ENCODE data around the gene CST1.
"Not testable (repeated sequence)": the region's sequence is repeated elsewhere in the genome, so short reads cannot be mapped to it uniquely, and the experiment has no call there.

The CST1 gene, protein sequence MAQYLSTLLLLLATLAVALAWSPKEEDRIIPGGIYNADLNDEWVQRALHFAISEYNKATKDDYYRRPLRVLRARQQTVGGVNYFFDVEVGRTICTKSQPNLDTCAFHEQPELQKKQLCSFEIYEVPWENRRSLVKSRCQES

GRCh38 chr20:23750786-23751185 is at the start of gene CST1:
TSS of gene CST1 (minus strand) at chr20:23750935. CDS start at chr20:23750866, 69 bp downstream.
- in situ Hi-C loops (cut with MboI; ENCODE audit: low pct_unique_long_range_greater_than_20kb, low sequenced_read_pairs); DNase-seq: not testable (repeated sequence)

- peak; percentile 18 for DNase-seq
- in situ Hi-C loops (cut with MboI; ENCODE audit: low pct_unique_long_range_greater_than_20kb, low sequenced_read_pairs) = not testable (repeated sequence)
Measured at GRCh38 chr20:23799216-23799847, 48.6 kb upstream of the CST1 start.

GRCh38 chr20:23795526-23795925 is 44.8 kb upstream of the CST1 start:
- DNase-seq = no peak
- in situ Hi-C loops (cut with MboI; ENCODE audit: low pct_unique_long_range_greater_than_20kb, low sequenced_read_pairs) = no loop called here

DNA sequence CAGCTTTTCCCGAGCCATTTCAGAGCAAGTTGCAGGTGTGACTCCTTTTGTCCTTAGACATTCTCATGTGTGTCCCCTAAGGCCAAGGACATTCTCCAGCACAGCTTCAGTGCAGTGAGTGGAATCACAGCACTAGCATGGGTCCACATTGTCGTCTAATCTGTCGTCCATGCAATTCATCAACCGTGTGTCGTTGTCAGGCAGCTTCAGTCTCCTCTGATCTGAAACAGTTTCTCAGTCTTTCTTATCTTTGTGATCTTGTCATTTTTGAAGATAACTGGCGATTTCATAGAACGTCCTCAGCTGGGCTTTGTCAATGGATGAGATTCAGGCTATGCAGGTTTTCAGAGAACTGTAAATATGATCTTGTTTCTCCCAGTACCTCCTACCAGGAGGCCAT is 44.1 kb upstream of the CST1 start:
- DNase-seq = no peak
- in situ Hi-C loops (cut with MboI; ENCODE audit: low pct_unique_long_range_greater_than_20kb, low sequenced_read_pairs) = no loop called here

- no peak for DNase-seq
- in situ Hi-C loops (cut with MboI; ENCODE audit: low pct_unique_long_range_greater_than_20kb, low sequenced_read_pairs) = no loop called here
Measured at GRCh38 chr20:23794065-23794464, 43.3 kb upstream of the CST1 start.

- in situ Hi-C loops (cut with MboI; ENCODE audit: low pct_unique_long_range_greater_than_20kb, low sequenced_read_pairs) = no loop called here
- DNase-seq = no peak
Measured at GRCh38 chr20:23783447-23783846, 32.7 kb upstream of the CST1 start.

DNA sequence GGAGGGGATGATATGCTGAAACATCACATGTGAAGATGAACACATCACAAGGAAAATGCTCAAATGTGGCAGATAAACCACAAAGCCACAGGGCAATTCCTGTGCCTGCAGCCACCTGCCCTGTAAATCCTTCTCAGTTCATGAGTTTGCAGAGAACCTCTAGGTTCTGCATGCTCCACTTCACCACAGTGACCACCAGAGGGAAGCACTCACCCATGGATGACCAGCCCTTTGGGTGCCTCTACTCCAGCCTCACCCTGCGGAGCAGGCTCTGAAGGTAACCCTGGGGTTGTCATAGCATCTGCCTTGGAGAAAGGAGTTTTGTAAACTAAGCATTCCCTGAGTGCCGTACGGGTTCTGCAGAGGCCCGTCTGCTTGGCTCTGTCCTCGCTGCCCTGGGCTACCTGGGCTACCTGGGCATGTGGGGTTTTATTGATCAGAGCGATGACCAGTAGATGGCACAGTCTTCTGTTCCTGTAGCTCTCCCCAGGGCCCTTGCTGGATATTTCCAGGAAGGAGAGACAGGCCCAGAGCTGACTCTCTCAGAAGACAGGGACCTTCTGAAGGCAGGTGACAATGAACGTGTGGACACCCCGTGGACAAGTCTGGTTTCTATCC is 31.7 kb upstream of the CST1 start:
- in situ Hi-C loops (cut with MboI; ENCODE audit: low pct_unique_long_range_greater_than_20kb, low sequenced_read_pairs) = no loop called here
- DNase-seq = peak; percentile 46

- in situ Hi-C loops (cut with MboI; ENCODE audit: low pct_unique_long_range_greater_than_20kb, low sequenced_read_pairs); DNase-seq: not testable (repeated sequence)
Measured at GRCh38 chr20:23778676-23779075, 27.9 kb upstream of the CST1 start.

DNA sequence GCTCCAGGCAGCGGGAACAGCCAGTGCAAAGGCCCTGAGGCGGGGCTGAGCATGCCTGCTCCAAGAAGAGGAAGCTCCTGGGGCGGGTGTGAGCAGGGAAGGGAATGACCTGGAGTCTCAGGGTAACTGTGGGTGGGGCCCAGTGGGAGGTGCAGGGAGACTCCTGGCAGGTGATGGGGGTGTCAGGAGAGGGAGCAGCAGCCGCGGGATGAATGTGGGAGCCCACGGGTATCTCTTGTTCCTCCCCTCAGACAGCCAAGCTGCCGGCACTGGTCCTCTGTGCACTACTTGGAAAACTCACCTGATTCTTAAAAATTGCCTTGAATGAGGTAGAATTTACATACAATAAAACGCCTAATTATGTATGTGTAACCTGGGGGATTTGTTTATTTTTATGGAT is 26.6 kb upstream of the CST1 start:
- in situ Hi-C loops (cut with MboI; ENCODE audit: low pct_unique_long_range_greater_than_20kb, low sequenced_read_pairs); DNase-seq: not testable (repeated sequence)

DNA sequence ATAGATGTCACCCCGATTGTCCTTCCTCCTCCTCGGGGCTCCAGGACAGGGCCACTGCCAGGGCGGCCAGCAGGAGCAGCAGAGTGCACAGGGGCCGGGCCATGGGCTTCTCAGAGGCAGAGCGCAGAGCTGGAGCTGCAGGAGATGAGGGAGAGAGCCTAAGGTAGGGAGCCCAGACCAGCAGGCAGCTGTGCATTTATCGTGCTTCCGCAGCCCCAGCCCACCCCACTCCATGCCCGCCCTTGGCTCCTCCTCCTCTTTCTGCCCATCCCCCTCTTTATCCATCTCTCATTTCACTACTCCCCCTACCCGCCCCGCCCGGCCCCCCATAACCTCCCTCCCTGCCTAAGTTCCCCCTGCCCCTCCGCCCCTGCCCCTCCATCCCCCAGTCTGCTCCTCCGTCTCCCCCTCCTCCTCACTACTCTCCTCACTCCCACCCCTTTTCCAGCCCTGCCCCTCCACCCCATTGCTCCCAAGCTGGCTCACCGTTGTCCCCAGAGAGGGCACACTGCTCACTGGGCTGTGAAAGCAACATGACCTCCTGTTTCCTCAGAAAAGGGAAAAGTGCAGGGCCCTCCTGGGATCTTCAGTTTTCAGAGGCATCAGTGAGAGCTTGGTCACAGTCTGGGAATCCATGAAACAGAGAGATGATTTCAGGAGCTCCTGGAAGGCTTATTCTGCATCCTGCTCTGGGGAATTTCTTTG is 25.5 kb upstream of the CST1 start:
- in situ Hi-C loops (cut with MboI; ENCODE audit: low pct_unique_long_range_greater_than_20kb, low sequenced_read_pairs) = no loop called here
- no peak for DNase-seq

- in situ Hi-C loops (cut with MboI; ENCODE audit: low pct_unique_long_range_greater_than_20kb, low sequenced_read_pairs) = no loop called here
- DNase-seq = no peak
Measured at GRCh38 chr20:23774081-23774480, 23.3 kb upstream of the CST1 start.

GRCh38 chr20:23773579-23773978 is 22.8 kb upstream of the CST1 start:
- no peak for DNase-seq
- in situ Hi-C loops (cut with MboI; ENCODE audit: low pct_unique_long_range_greater_than_20kb, low sequenced_read_pairs) = no loop called here

- in situ Hi-C loops (cut with MboI; ENCODE audit: low pct_unique_long_range_greater_than_20kb, low sequenced_read_pairs) = no loop called here
- no peak for DNase-seq
Measured at GRCh38 chr20:23773127-23773526, 22.4 kb upstream of the CST1 start.

DNA sequence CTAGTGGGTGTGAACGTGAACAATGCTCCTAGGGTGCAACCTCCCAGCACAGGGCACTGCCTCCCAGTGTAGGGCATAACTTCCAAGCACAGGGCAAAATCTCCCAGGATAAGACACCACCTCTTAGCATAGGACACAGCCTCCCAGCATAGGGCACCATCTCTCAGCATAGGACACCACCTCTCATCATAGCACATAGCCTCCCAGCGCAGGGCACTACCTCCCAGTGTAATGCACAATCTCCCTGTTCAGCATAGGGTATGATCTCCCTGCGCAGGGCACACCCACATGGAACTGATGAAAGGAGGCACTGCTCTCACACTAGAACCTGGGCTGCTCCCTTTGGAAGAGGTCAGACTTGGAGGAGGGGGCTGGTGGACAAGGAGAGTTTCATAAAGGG is 21.3 kb upstream of the CST1 start:
- DNase-seq = no peak
- in situ Hi-C loops (cut with MboI; ENCODE audit: low pct_unique_long_range_greater_than_20kb, low sequenced_read_pairs) = no loop called here

GRCh38 chr20:23770384-23770783 is 19.6 kb upstream of the CST1 start:
- in situ Hi-C loops (cut with MboI; ENCODE audit: low pct_unique_long_range_greater_than_20kb, low sequenced_read_pairs) = no loop called here

DNA sequence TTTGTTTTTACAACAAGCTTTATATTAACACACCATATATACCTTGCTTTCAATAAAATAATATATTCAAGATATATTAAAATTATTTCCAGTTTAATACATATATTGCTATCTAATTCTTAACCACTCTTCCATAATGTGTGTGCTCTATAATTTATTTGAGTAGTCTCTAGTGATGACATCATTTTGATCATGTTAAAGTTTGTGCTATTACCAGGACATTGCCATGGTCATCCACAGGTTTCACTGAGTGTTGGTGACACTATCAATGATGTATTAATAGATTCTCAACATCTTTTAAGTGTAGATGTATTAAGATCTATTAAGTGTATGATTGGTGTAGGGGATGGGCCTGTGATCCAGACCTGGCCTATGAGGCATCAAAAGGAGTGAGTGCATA is 17.8 kb upstream of the CST1 start:
- DNase-seq; in situ Hi-C loops (cut with MboI; ENCODE audit: low pct_unique_long_range_greater_than_20kb, low sequenced_read_pairs): not testable (repeated sequence)

More at GRCh38 chr20:23770384-23770783, 19.6 kb upstream of the CST1 start:
- DNase-seq = no peak

DNA sequence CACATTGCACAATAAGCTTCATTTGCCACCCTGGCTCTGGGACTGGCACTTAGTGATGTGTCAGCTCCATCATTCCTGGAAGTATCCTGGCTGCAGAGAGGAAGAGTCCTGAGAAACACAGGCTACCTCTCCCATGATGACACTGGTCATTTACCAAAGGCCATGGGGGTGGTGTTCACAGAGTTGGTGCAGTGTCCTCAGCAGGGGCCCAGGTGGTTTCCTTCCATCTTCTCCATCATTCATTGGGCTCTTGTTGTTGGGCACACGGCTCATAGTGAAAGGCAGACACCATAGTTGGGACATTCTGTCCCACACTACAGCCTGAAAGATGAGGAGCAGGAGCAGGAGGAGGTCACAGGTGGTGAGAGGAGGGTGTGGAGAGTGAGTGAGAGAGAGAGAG is 15.8 kb upstream of the CST1 start:
- DNase-seq = no peak
- in situ Hi-C loops (cut with MboI; ENCODE audit: low pct_unique_long_range_greater_than_20kb, low sequenced_read_pairs) = no loop called here

- in situ Hi-C loops (cut with MboI; ENCODE audit: low pct_unique_long_range_greater_than_20kb, low sequenced_read_pairs) = no loop called here
- no peak for DNase-seq
Measured at GRCh38 chr20:23765578-23765977, 14.8 kb upstream of the CST1 start.

GRCh38 chr20:23764630-23765029 is 13.9 kb upstream of the CST1 start:
- in situ Hi-C loops (cut with MboI; ENCODE audit: low pct_unique_long_range_greater_than_20kb, low sequenced_read_pairs); DNase-seq: not testable (repeated sequence)

- no peak for DNase-seq
- in situ Hi-C loops (cut with MboI; ENCODE audit: low pct_unique_long_range_greater_than_20kb, low sequenced_read_pairs) = no loop called here
Measured at GRCh38 chr20:23763345-23763744, 12.6 kb upstream of the CST1 start.

Data from KBM-7 (cell line).